ENCODE results near the gene PTCD1.

The PTCD1 gene

DNA sequence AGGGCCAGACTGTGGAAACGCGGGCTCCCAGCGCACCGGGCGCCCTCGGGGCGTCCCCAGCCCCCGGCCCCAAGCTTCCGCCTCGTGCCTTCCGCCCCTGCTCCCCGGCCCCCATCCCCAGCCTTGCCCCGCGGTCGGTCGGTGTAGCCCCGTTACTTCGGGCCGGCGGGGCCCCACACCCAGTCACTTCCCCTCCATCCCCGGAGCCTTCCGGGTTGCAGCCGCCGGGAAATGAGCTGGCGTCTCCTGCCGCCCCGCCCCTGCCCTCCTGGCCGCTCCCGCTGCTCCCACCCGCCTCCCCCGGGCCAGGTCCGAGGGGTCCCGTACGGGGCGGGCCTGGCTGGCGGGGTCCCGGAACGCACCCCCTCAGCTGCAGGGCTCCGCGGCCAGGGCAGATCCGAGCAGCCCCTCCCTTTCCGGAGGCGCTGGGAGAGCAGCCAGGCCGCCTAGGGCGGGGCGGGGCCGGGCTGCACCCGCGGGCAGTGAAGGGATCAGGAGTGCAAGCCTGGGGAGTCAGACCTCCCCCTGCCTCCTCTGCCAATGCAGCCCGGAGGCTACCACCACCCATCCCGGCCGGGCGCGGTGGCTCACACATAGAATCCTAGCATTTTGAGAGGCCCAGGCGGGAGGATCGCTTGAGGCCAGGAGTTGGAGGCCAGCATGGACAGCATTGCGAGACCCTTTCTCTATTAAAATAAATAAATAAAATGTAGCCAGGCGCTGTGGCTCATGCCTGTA lies 63.4 kb downstream of the PTCD1 start:
- Histone ChIP-seq H3K4me3 (ENCODE audit: low read depth, low read length) (peak overlapping the region; percentile 99), H2AFZ (ENCODE audit: low read length, unreplicated experiment) (no peak overlapping the region), H3K27ac (ENCODE audit: low read depth, low read length) (peak overlapping the region; percentile 60), H3K27me3 (ENCODE audit: insufficient read depth, low read length) (no peaks in the 10 kb centered on the region), H3K4me1 (ENCODE audit: control insufficient read depth, insufficient read depth, low read length, unreplicated experiment) (peaks cover 14% of the 10 kb centered on the region), H3K36me3 (ENCODE audit: insufficient read depth, low read length) (no peaks in the 10 kb centered on the region), H3K79me2 (ENCODE audit: control insufficient read depth, insufficient read depth, low read length, unreplicated experiment) (peaks cover 39% of the 10 kb centered on the region)

DNA sequence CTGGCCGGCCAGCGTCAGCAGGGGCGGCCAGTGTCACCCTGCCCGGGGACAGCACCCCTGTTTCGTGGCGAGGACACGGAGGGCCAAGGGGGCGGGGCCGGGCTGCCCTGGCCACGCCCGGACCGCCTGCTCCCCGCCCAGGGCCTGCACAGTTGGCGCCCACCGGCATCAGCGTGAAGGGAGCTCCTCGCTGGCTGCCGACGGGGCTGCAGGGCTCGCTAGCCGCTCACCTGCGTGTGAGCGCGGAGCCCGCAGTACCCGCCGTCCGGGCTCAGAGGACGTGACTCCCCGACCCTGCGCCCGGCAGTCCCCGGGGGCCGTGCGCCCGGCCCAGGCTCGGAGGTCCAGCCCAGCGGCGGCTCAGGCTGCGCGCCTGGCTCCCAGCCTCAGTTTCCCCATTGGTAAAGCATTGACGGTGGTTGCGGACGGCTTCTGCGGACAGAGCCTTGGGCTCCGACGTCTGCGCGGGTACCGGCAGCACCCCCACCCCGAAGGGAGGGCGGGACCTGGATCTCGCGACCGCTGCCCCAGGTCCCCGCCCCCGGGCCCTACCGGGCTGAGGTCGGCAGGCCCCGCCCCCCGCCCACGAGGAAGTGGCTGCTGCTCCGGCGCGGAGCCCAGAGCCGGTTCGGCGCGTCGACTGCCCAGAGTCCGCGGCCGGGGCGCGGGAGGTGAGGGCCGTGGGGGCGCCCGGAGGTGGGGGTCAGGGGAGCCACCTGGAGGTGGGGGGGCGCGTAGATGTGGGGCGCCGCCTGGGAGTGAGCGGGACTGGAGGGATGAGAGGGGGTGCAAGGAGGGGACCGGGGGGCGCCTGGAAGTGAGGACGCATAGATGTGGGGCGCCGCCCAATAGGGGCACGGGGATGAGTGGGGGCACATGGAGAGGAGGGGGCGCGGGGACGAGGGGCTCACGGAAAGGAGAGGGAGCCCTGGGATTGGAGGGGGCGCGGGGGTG lies 64.2 kb downstream of the PTCD1 start, which contains the start of gene ARPC1B:
Gene ARPC1B, plus strand, starts transcription at position 620 of the 954 bp plus-strand sequence. CDS start 10,985 bp downstream, outside the sequence.
- Histone ChIP-seq H3K27ac (ENCODE audit: low read depth, low read length) (peak within 1 kb of the TSS; percentile 60), H2AFZ (ENCODE audit: low read length, unreplicated experiment) (peak within 1 kb of the TSS; percentile 99), H3K4me1 (ENCODE audit: control insufficient read depth, insufficient read depth, low read length, unreplicated experiment) (peaks cover 6% of the 10 kb centered on the region)

DNA sequence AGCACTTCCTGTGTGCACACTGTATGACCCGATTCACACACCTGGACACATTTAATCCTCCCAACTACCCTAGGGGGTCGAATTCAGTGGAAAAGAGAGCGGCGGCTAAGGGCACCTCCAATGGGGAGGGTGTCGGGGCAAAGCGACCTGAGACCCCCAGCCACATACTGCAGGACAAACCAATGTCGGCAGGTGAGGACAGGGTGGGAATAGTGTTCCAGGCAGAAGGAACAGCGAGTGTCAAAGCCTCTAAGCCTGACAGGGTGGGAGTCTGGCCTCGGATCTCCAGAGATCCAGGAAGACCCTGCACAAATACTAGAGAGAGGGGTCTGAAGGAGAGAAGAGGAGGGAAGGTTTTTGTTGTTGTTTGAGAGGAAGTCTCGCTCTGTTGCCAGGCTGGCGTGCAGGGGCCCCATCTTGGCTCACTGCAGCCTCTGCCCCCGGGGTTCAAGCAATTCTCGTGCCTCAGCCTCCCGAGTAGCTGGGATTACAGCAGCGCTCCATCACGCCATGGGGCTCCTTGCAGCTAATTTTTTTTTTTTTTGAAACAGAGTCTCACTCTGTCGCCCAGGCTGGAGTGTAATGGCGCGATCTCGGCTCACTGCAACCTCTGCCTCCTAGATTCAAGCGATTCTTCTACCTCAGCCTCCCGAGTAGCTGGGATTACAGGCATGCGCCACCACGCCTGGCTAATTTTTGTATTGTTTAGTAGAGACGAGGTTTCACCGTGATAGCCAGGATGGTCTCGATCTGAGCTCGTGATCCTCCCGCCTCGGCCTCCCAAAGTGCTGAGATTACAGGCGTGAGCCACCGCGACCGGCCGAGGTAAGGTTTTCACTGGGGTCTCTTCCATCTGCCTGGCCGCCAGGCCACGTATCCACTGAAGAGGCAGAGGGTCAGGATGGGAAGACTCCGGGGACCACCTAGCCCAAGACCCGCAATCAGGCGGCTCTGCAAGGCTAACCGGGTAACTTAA lies 65.2 kb downstream of the PTCD1 start:
- H3K27me3 ChIP-seq (ENCODE audit: insufficient read depth, low read length), result no peaks in the 10 kb centered on the region
- no peak overlapping the region for H2AFZ ChIP-seq (ENCODE audit: low read length, unreplicated experiment)
- H3K27ac ChIP-seq (ENCODE audit: low read depth, low read length), result no peak overlapping the region
- H3K36me3 ChIP-seq (ENCODE audit: insufficient read depth, low read length), result no peaks in the 10 kb centered on the region
- no peaks in the 10 kb centered on the region for H3K4me1 ChIP-seq (ENCODE audit: control insufficient read depth, insufficient read depth, low read length, unreplicated experiment)
- H3K79me2 ChIP-seq (ENCODE audit: control insufficient read depth, insufficient read depth, low read length, unreplicated experiment), result peaks cover 31% of the 10 kb centered on the region
- peak overlapping the region; percentile 99 for H3K4me3 ChIP-seq (ENCODE audit: low read depth, low read length)

More for the DNA sequence above, 64.2 kb downstream of the PTCD1 start, which contains the start of gene ARPC1B:
- H3K79me2 ChIP-seq (ENCODE audit: control insufficient read depth, insufficient read depth, low read length, unreplicated experiment), result peaks cover 31% of the 10 kb centered on the region
- H3K36me3 ChIP-seq (ENCODE audit: insufficient read depth, low read length), result no peaks in the 10 kb centered on the region
- H3K4me3 ChIP-seq (ENCODE audit: low read depth, low read length), result peak within 1 kb of the TSS; percentile 99
- H3K27me3 ChIP-seq (ENCODE audit: insufficient read depth, low read length), result no peaks in the 10 kb centered on the region

DNA sequence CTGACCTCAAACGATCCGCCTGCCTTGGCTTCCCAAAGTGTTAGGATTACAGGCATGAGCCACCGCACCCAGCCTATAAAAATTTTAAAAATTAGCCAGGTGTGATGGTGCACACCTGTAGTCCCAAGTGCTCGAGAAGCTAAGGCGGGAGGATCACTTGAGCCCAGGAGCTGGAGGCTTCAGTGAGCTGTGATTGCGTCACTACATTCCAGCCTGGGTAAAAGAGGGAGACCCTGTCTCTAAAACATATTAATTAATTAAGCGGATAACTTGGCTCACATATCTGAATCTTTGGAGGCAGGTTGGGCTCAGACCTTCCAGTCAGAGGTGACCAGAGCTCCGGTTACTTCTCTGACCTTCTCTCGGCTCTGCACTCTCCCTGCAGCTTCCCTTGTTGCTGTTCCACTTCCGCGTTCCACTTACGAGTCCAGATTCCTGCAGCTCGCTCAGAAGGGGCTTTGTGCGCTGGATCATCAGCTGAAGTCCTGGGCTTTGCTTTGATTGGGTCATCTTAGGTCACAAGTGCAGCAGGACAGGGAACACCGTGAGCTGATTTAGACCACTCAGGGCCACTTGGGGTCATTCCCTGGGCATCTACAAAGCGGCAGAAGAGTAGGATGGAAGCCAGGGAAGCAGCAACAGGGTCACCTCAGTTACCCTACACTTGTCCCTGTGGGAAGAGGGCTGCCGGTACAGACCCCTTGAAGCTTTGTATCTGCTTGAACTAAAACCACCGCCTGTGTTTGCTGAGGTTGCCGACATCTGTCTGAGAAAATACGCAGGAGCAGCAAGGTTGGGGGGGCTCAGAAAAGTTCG lies 66.1 kb downstream of the PTCD1 start:
- Histone ChIP-seq H3K36me3 (ENCODE audit: insufficient read depth, low read length) (no peaks in the 10 kb centered on the region), H3K79me2 (ENCODE audit: control insufficient read depth, insufficient read depth, low read length, unreplicated experiment) (peaks cover 25% of the 10 kb centered on the region), H2AFZ (ENCODE audit: low read length, unreplicated experiment) (no peak overlapping the region), H3K27me3 (ENCODE audit: insufficient read depth, low read length) (no peaks in the 10 kb centered on the region), H3K4me3 (ENCODE audit: low read depth, low read length) (no peak overlapping the region), H3K4me1 (ENCODE audit: control insufficient read depth, insufficient read depth, low read length, unreplicated experiment) (no peaks in the 10 kb centered on the region), H3K27ac (ENCODE audit: low read depth, low read length) (no peak overlapping the region)

DNA sequence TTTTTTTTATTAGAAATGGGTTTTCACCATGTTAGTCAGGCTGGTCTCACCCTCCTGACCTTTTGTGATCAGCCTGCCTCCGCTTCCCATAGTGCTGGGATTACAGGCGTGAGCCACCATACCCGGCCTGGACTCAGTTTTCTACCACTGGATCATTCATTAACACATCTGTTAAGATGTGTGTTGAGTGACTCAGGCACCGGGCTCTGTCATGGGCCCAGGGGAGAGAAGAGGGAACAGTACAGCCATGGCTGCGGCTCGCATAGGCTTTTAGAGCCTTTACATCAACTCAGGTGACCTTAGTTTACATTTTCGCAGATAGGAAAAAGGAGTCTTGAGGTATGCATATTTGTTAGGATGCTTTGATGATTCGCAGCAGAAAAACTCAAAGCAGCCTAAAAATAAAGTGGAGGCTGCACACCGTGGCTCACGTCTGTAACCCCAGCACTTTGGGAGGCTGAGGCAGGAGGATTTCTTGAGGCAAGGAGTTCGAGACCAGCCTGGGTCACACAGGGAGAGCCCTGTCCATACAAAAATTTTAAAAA lies 67.2 kb downstream of the PTCD1 start:
- no peaks in the 10 kb centered on the region for H3K27me3 ChIP-seq (ENCODE audit: insufficient read depth, low read length)

DNA sequence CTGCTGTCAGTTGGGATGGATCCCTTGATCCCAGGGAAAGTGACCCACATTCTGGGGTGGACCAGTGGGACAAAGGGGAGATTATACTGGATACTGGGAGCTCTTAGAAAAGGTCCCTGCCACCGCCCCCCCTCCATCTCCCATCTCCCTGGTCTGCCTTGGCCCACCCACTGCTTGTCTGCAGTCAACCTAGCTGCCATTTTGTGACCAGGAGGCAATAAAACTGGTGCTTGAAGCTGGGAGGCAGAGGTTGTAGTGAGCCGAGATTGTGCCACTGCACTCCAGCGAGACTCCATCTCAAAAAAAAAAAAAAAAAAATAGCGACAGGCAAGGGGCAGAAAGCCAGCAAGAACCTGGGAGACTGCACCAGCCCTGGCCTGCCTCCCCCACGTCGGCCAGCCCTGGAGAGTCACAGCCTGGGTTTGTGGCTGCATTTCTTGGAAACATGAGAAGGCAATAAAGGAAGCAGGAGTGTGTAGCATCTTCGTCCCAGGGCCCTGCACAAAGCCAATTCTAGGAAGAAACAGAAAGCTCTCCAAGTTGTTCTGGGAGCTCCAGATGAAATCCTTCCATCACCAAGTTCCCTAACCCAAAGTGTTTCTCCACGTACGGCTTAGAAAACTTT lies 68.7 kb downstream of the PTCD1 start:
- H2AFZ ChIP-seq (ENCODE audit: low read length, unreplicated experiment), result no peak overlapping the region
- H3K4me3 ChIP-seq (ENCODE audit: low read depth, low read length), result no peak overlapping the region
- H3K4me1 ChIP-seq (ENCODE audit: control insufficient read depth, insufficient read depth, low read length, unreplicated experiment), result no peaks in the 10 kb centered on the region
- no peaks in the 10 kb centered on the region for H3K79me2 ChIP-seq (ENCODE audit: control insufficient read depth, insufficient read depth, low read length, unreplicated experiment)
- H3K27ac ChIP-seq (ENCODE audit: low read depth, low read length), result no peak overlapping the region
- no peaks in the 10 kb centered on the region for H3K27me3 ChIP-seq (ENCODE audit: insufficient read depth, low read length)
- peaks cover 7% of the 10 kb centered on the region for H3K36me3 ChIP-seq (ENCODE audit: insufficient read depth, low read length)

More for the DNA sequence above, 67.2 kb downstream of the PTCD1 start:
- no peaks in the 10 kb centered on the region for H3K36me3 ChIP-seq (ENCODE audit: insufficient read depth, low read length)
- H3K4me1 ChIP-seq (ENCODE audit: control insufficient read depth, insufficient read depth, low read length, unreplicated experiment), result no peaks in the 10 kb centered on the region
- peaks cover 15% of the 10 kb centered on the region for H3K79me2 ChIP-seq (ENCODE audit: control insufficient read depth, insufficient read depth, low read length, unreplicated experiment)
- H3K27ac ChIP-seq (ENCODE audit: low read depth, low read length), result no peak overlapping the region
- H2AFZ ChIP-seq (ENCODE audit: low read length, unreplicated experiment), result no peak overlapping the region
- H3K4me3 ChIP-seq (ENCODE audit: low read depth, low read length), result no peak overlapping the region

DNA sequence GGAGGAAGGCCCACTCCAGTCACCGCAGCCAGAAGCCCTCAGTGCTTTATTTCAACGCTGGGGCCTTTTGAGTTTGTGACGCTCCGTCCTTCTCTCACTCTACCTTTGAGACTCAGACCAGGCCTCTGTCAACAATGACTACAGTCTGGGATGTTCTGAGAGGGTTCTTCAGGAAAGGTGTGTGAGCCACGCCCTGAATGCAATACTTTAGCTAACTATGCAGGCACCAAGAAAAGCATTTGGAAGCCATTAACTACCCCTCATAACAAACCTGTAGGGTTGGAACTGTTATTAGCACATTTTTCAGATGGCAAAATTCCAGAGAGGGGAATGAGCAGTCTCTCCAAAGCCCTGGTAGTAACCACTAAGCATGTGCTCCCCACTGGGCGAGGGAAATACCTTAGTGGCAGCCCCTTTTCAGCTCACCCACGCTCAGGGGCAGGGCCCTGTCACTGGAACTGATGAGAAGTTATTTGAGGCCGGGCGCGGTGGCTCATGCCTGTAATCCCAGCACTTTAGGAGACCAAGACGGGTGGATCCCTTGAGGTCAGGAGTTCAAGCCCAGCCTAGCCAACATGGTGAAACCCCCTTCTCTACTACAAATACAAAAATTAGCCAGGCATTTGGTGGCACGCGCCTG lies 69.7 kb downstream of the PTCD1 start:
- no peaks in the 10 kb centered on the region for H3K4me1 ChIP-seq (ENCODE audit: control insufficient read depth, insufficient read depth, low read length, unreplicated experiment)
- peaks cover 7% of the 10 kb centered on the region for H3K36me3 ChIP-seq (ENCODE audit: insufficient read depth, low read length)
- no peak overlapping the region for H3K27ac ChIP-seq (ENCODE audit: low read depth, low read length)
- H3K27me3 ChIP-seq (ENCODE audit: insufficient read depth, low read length), result no peaks in the 10 kb centered on the region
- no peaks in the 10 kb centered on the region for H3K79me2 ChIP-seq (ENCODE audit: control insufficient read depth, insufficient read depth, low read length, unreplicated experiment)
- no peak overlapping the region for H2AFZ ChIP-seq (ENCODE audit: low read length, unreplicated experiment)
- no peak overlapping the region for H3K4me3 ChIP-seq (ENCODE audit: low read depth, low read length)
